ENCODE data around the gene APLP2. TPM values are rescaled to one million over a fixed set of nuclear protein-coding genes. Genes with fewer than 3 reads are reported as not detected.

Gene APLP2
- total RNA-seq, 1 donor from 2014 or later: 330 TPM

DNA sequence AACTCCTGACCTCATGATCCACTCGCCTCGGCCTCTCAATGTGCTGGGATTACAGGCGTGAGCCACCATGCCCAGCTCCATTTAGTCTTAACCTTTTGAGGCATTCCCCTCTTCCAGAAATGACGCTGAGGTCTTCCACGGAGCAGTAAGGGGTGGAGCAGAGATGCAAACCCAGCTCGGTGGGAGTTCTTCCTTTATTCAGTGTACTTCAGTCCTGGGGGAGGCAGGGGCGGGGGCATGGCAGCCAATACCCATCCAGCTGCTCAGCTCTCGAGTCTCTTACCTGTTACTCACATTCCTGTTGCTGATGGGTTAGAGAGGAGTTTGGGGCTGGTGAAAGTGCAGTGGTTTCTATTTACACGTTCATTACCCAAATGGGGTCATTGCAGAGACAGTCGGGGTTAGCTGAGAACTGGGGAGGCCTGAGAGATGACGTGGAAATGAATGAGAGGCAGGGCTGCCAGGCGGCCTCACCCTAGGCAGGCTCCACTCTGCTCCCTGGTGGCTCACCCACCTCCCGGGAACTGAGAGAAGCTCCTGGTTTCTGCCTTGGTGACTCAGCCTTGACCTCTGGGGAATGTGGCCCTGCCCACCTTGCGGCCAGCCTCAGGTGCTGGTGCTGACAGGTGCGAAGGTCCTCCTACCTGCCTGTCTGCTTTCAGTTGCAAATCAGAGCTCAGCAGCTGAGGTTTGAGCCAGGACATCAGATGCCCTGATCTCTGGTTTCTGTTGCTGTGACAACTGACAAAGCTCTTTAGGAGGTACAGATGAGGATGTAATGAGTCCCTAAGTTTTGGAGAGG lies 76.5 kb downstream of the APLP2 start:
- H3K36me3 Mint-ChIP-seq (ENCODE audit: unreplicated experiment): peaks cover 27% of the 10 kb centered on the region

GRCh38 chr11:130146796-130147195 lies 77.1 kb downstream of the APLP2 start:
- TF ChIP-seq, protein P1, sequence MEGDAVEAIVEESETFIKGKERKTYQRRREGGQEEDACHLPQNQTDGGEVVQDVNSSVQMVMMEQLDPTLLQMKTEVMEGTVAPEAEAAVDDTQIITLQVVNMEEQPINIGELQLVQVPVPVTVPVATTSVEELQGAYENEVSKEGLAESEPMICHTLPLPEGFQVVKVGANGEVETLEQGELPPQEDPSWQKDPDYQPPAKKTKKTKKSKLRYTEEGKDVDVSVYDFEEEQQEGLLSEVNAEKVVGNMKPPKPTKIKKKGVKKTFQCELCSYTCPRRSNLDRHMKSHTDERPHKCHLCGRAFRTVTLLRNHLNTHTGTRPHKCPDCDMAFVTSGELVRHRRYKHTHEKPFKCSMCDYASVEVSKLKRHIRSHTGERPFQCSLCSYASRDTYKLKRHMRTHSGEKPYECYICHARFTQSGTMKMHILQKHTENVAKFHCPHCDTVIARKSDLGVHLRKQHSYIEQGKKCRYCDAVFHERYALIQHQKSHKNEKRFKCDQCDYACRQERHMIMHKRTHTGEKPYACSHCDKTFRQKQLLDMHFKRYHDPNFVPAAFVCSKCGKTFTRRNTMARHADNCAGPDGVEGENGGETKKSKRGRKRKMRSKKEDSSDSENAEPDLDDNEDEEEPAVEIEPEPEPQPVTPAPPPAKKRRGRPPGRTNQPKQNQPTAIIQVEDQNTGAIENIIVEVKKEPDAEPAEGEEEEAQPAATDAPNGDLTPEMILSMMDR (IDR thresholded peaks at IDR 0.05): no peak
- Mint-ChIP-seq H3K9me3 (ENCODE audit: unreplicated experiment) (no peaks in the 10 kb centered on the region), H3K36me3 (ENCODE audit: unreplicated experiment) (peaks cover 24% of the 10 kb centered on the region), H3K4me3 (ENCODE audit: unreplicated experiment) (no peak overlapping the region), H3K27me3 (ENCODE audit: unreplicated experiment) (no peaks in the 10 kb centered on the region), H3K27ac (ENCODE audit: unreplicated experiment) (no peak overlapping the region), H3K4me1 (ENCODE audit: unreplicated experiment) (no peaks in the 10 kb centered on the region)
- no peak for DNase-seq (ENCODE audit: extremely low spot score, unreplicated experiment)

More for the DNA sequence above, 76.5 kb downstream of the APLP2 start:
- no peaks in the 10 kb centered on the region for H3K27me3 Mint-ChIP-seq (ENCODE audit: unreplicated experiment)
- H3K4me3 Mint-ChIP-seq (ENCODE audit: unreplicated experiment): no peak overlapping the region
- no peak overlapping the region for H3K27ac Mint-ChIP-seq (ENCODE audit: unreplicated experiment)
- no peaks in the 10 kb centered on the region for H3K4me1 Mint-ChIP-seq (ENCODE audit: unreplicated experiment)
- H3K9me3 Mint-ChIP-seq (ENCODE audit: unreplicated experiment): no peaks in the 10 kb centered on the region
- TF ChIP-seq, protein P1 (IDR thresholded peaks at IDR 0.05): no peak
- no peak for DNase-seq (ENCODE audit: extremely low spot score, unreplicated experiment)

DNA sequence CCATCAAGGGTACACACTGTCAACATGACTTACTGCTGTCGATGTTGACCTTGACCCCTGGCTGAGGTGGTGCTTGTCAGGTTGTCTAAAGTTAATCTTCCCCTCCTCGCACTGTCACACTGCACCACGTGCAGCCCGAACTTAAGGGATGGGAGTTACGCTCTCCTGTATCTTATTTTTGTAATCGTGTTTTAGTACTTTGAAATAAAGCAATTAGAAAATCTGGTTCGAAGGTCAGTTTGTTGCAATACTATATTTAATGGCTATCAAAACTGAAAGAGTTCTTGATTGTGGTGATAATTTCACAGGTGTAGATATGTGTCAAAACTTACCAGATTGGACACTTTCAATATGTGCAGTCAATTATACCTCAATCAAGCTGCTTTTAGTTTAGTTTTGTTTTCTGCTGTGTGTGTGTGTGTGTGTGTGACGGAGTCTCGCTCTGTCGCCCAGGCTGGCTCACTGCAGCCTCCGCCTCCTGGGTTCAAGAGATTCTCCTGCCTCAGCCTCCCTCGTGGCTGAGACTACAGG lies 79.2 kb downstream of the APLP2 start:
- H3K27me3 Mint-ChIP-seq (ENCODE audit: unreplicated experiment): no peaks in the 10 kb centered on the region

DNA sequence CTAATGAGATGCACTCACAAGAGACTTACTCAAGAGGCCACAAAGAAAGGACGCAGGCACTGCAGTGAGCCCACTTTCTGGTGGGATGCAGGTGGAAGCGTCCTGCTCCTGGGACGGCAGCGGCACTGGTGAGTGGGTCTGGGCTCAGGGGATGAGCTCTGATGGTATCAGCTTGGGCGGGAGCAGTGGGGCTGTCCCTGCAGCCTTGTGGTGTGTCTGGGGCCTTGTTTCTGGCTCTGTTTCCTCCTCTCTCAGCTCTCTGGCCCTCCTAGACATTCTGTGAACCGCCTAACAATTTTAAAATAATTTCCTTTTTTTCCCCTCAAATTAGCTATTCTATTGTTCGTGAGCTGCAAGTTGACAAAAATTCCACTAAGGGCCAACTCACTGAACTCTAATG lies 81.1 kb downstream of the APLP2 start:
- no peaks in the 10 kb centered on the region for H3K9me3 Mint-ChIP-seq (ENCODE audit: unreplicated experiment)
- TF ChIP-seq, protein P1 (IDR thresholded peaks at IDR 0.05): no peak
- no peaks in the 10 kb centered on the region for H3K27me3 Mint-ChIP-seq (ENCODE audit: unreplicated experiment)
- H3K4me1 Mint-ChIP-seq (ENCODE audit: unreplicated experiment): no peaks in the 10 kb centered on the region
- H3K27ac Mint-ChIP-seq (ENCODE audit: unreplicated experiment): no peak overlapping the region
- no peak for DNase-seq (ENCODE audit: extremely low spot score, unreplicated experiment)
- H3K4me3 Mint-ChIP-seq (ENCODE audit: unreplicated experiment): no peak overlapping the region
- H3K36me3 Mint-ChIP-seq (ENCODE audit: unreplicated experiment): peaks cover 10% of the 10 kb centered on the region

More for the DNA sequence above, 79.2 kb downstream of the APLP2 start:
- peaks cover 21% of the 10 kb centered on the region for H3K36me3 Mint-ChIP-seq (ENCODE audit: unreplicated experiment)
- H3K4me3 Mint-ChIP-seq (ENCODE audit: unreplicated experiment): no peak overlapping the region
- no peak for DNase-seq (ENCODE audit: extremely low spot score, unreplicated experiment)
- TF ChIP-seq, protein P1 (IDR thresholded peaks at IDR 0.05): no peak
- H3K9me3 Mint-ChIP-seq (ENCODE audit: unreplicated experiment): no peaks in the 10 kb centered on the region
- no peak overlapping the region for H3K27ac Mint-ChIP-seq (ENCODE audit: unreplicated experiment)
- H3K4me1 Mint-ChIP-seq (ENCODE audit: unreplicated experiment): no peaks in the 10 kb centered on the region

GRCh38 chr11:130151196-130151595 lies 81.5 kb downstream of the APLP2 start:
- H3K4me1 Mint-ChIP-seq (ENCODE audit: unreplicated experiment): no peaks in the 10 kb centered on the region
- TF ChIP-seq, protein P1 (IDR thresholded peaks at IDR 0.05): no peak
- no peak for DNase-seq (ENCODE audit: extremely low spot score, unreplicated experiment)
- H3K36me3 Mint-ChIP-seq (ENCODE audit: unreplicated experiment): peaks cover 10% of the 10 kb centered on the region
- H3K9me3 Mint-ChIP-seq (ENCODE audit: unreplicated experiment): no peaks in the 10 kb centered on the region
- H3K27me3 Mint-ChIP-seq (ENCODE audit: unreplicated experiment): no peaks in the 10 kb centered on the region
- H3K27ac Mint-ChIP-seq (ENCODE audit: unreplicated experiment): no peak overlapping the region
- no peak overlapping the region for H3K4me3 Mint-ChIP-seq (ENCODE audit: unreplicated experiment)

Measured in osteocyte (in vitro differentiated cells).